Body of pancreas (tissue), 4 donors: Measurements from ENCODE around the gene ZNF488. TPM values are rescaled to one million over a fixed set of nuclear protein-coding genes. Genes with fewer than 3 reads are reported as not detected.
A peak's percentile ranks its signal among the peaks of the same experiment; 100 is the strongest.

Experiments
- ATAC-seq: fragments of 150-250 bp; one replicate; pipeline ENCODE4 v1.9.1; 2016
- DNase-seq, 4 donors: peaks; one replicate each; pipeline ENCODE4 v3.0.0-alpha.2; 2019
- H3K27ac ChIP-seq, 4 donors: fragments of 200-600 bp; sonication (generic); 1 replicate in 3 of 4; 2 replicates in 1 of 4; pipeline versions ENCODE4 v1.5.1 to v1.6.1; 2016 to 2019; ENCODE audit warnings: mild to moderate bottlenecking in 1 of 4, mixed read lengths in 1 of 4, moderate library complexity in 1 of 4
- H3K27me3 ChIP-seq, 2 donors: fragments of 200-600 bp; sonication (generic); one replicate each; pipeline ENCODE4 v1.6.0; 2016; ENCODE audit warnings: mild to moderate bottlenecking in 1 of 2
- H3K36me3 ChIP-seq, 2 donors: fragments of 200-600 bp; sonication (generic); replicated peaks in 1 of 2; 2 replicates each; pipeline ENCODE4 v1.5.1; 2016; ENCODE audit warnings: low read depth in 2 of 2; ENCODE audit not compliant: insufficient read depth in 1 of 2
- H3K4me1 ChIP-seq: fragments of 200-600 bp; sonication (generic); one replicate; pipeline ENCODE4 v1.6.0; 2016
- H3K4me3 ChIP-seq, 2 donors: fragments of 200-600 bp; sonication (generic); 1 replicate in 1 of 2; 2 replicates in 1 of 2; pipeline ENCODE4 v1.5.1; 2016 to 2019
- H3K9me3 ChIP-seq, 3 donors: fragments of 200-600 bp; sonication (generic); 1 replicate in 2 of 3; 2 replicates in 1 of 3; pipeline ENCODE4 v1.5.1; 2016
- POLR2A ChIP-seq, 3 donors: fragments of 450-650 bp; IDR thresholded peaks; one replicate each; pipeline ENCODE4 v1.6.1; 2016; ENCODE audit warnings: antibody characterized with exemption in 3 of 3, mild to moderate bottlenecking in 2 of 3
- WGBS, 2 donors: methylation state at CpG; one replicate each; pipeline ENCODE4 v1.1.5; 2017; 5-methylcytosine and 5-hydroxymethylcytosine counted together
- intact Hi-C: fragments of 100-400 bp; cut with DNase I; formaldehyde crosslinking; loops from one replicate; pipeline ENCODE4 v1.15.1; 2023
- total RNA-seq, 2 donors: library from RNA; depleted of rRNA; stranded (reverse); fragments of >200 nt; gene quantifications; one replicate each; pipeline ENCODE4 v1.1.0, GENCODE V29; 2016
- TF ChIP-seq, protein P1 (sequence below), 7 experiments: fragments of 450-650 bp in 4 of 7; fragments of 200-600 bp in 3 of 7; sonication (generic) in 3 of 7; IDR thresholded peaks; one replicate each; pipeline ENCODE4 v1.5.1; 2016 to 2019; ENCODE audit warnings: antibody characterized with exemption in 7 of 7

Gene ZNF488
- total RNA-seq, 2 donors from 2014 or later: 0.26 TPM; not detected in 1

GRCh38 chr10:47348138-47348651, 35.9 kb downstream of the ZNF488 start, which contains the start of gene RBP3:
RBP3 (plus strand) TSS chr10:47348363; CDS start chr10:47348485, 122 bp downstream.
- Histone ChIP-seq H3K9me3 (no peaks in the 10 kb centered on the region), H3K4me1 (no peaks in the 10 kb centered on the region), H3K36me3 (no peaks in the 10 kb centered on the region), H3K27ac (no peak within 1 kb of the TSS), H3K27me3 (no peaks in the 10 kb centered on the region), H3K4me3 (no peak within 1 kb of the TSS)
- ATAC-seq (no peak), DNase-seq (no peak)
- 88 to 95% methylated on average over 1 to 5 of the region's 5 CpGs for WGBS, 2 donors
- intact Hi-C loops: no loop called here
- TF ChIP-seq, protein P1, sequence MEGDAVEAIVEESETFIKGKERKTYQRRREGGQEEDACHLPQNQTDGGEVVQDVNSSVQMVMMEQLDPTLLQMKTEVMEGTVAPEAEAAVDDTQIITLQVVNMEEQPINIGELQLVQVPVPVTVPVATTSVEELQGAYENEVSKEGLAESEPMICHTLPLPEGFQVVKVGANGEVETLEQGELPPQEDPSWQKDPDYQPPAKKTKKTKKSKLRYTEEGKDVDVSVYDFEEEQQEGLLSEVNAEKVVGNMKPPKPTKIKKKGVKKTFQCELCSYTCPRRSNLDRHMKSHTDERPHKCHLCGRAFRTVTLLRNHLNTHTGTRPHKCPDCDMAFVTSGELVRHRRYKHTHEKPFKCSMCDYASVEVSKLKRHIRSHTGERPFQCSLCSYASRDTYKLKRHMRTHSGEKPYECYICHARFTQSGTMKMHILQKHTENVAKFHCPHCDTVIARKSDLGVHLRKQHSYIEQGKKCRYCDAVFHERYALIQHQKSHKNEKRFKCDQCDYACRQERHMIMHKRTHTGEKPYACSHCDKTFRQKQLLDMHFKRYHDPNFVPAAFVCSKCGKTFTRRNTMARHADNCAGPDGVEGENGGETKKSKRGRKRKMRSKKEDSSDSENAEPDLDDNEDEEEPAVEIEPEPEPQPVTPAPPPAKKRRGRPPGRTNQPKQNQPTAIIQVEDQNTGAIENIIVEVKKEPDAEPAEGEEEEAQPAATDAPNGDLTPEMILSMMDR (IDR thresholded peaks at IDR 0.05): no peak
- TF ChIP-seq POLR2A (IDR thresholded peaks at IDR 0.05): no peak

DNA sequence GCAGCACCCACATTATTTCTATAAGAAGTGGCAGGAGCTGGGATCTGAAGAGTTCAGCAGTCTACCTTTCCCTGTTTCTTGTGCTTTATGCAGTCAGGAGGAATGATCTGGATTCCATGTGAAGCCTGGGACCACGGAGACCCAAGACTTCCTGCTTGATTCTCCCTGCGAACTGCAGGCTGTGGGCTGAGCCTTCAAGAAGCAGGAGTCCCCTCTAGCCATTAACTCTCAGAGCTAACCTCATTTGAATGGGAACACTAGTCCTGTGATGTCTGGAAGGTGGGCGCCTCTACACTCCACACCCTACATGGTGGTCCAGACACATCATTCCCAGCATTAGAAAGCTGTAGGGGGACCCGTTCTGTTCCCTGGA, 36.8 kb downstream of the ZNF488 start:
- intact Hi-C loops: no loop called here
- Histone ChIP-seq H3K4me3 (no peak overlapping the region), H3K36me3 (no peaks in the 10 kb centered on the region), H3K27ac (no peak overlapping the region), H3K27me3 (no peaks in the 10 kb centered on the region), H3K9me3 (no peaks in the 10 kb centered on the region), H3K4me1 (no peaks in the 10 kb centered on the region)
- ATAC-seq (no peak), DNase-seq (no peak)
- no peak for TF ChIP-seq POLR2A (IDR thresholded peaks at IDR 0.05)
- TF ChIP-seq, protein P1 (IDR thresholded peaks at IDR 0.05): no peak
- WGBS, 2 donors: 75 to 77% methylated on average over 4 of the region's 4 CpGs

DNA sequence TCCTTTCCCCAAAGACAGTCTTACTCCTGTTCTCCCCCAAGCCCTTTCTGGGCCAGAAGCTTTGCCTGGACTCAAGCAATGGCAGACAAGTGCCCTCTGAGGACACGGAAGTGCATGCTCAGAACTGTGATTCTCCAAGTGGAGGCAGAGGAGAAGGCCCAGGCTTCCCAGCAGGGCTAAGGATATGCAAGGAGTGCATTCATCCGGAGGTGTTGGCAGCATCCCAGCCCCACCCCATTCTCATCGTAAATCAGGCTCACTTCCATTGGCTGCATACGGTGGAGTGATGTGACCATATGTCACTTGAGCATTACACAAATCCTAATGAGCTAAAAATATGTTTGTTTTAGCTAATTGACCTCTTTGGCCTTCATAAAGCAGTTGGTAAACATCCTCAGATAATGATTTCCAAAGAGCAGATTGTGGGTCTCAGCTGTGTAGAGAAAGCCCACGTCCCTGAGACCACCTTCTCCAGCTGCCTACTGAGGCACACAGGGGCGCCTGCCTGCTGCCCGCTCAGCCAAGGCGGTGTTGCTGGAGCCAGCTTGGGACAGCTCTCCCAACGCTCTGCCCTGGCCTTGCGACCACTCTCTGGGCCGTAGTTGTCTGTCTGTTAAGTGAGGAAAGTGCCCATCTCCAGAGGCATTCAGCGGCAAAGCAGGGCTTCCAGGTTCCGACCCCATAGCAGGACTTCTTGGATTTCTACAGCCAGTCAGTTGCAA, 37.4 kb downstream of the ZNF488 start:
- Histone ChIP-seq H3K9me3 (no peaks in the 10 kb centered on the region), H3K4me3 (no peak overlapping the region), H3K4me1 (no peaks in the 10 kb centered on the region), H3K27ac (no peak overlapping the region), H3K36me3 (no peaks in the 10 kb centered on the region), H3K27me3 (no peaks in the 10 kb centered on the region)
- intact Hi-C loops: no loop called here
- DNase-seq: no peak
- 72 to 73% methylated on average over 13 of the region's 13 CpGs for WGBS, 2 donors
- ATAC-seq: peak; percentile 30
- TF ChIP-seq, protein P1 (IDR thresholded peaks at IDR 0.05): no peak
- TF ChIP-seq POLR2A (IDR thresholded peaks at IDR 0.05): no peak

- no peak overlapping the region for H3K4me3 ChIP-seq
- H3K27ac ChIP-seq: no peak overlapping the region
- H3K4me1 ChIP-seq: no peaks in the 10 kb centered on the region
- no peaks in the 10 kb centered on the region for H3K36me3 ChIP-seq
- 81% methylated on average over 13 of the region's 13 CpGs for WGBS, 2 donors
- H3K9me3 ChIP-seq: no peaks in the 10 kb centered on the region
- intact Hi-C loops: no loop called here
- H3K27me3 ChIP-seq: no peaks in the 10 kb centered on the region
- DNase-seq (no peak), ATAC-seq (no peak)
- no peak for TF ChIP-seq POLR2A (IDR thresholded peaks at IDR 0.05)
- TF ChIP-seq, protein P1 (IDR thresholded peaks at IDR 0.05): no peak
Observed at GRCh38 chr10:47344996-47345870, 38.9 kb downstream of the ZNF488 start.
